HG03175 (cell line): Measurements from ENCODE around the gene NDOR1.

Source experiments
- ATAC-seq: cut with Tn5 transposase; IDR thresholded peaks from one replicate; pipeline ENCODE4 v1.9.1; 2021; ENCODE audit warnings: mild to moderate bottlenecking, moderate library complexity; ENCODE audit not compliant: unreplicated experiment

NDOR1 gene

DNA sequence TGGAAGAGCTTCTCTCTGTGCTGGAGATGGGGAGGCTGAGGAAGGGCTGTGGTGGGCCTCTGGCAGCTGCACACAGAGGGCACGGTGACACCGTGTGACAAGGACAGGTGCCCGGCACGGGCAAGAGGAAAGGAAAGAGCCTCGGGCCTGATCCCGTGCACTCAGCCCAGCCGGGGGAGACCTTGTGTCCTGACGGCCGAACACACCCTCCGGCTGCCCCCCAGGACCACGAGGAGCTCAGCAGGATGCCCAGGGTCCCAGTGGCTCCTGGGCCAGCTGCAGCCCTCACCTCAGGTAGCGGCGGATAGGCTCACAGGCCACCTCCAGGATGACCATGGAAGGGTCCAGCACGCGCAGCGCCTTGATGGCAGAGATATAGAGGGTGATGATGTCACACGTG, 22.7 kb upstream of the NDOR1 start:
- ATAC-seq = no peak

DNA sequence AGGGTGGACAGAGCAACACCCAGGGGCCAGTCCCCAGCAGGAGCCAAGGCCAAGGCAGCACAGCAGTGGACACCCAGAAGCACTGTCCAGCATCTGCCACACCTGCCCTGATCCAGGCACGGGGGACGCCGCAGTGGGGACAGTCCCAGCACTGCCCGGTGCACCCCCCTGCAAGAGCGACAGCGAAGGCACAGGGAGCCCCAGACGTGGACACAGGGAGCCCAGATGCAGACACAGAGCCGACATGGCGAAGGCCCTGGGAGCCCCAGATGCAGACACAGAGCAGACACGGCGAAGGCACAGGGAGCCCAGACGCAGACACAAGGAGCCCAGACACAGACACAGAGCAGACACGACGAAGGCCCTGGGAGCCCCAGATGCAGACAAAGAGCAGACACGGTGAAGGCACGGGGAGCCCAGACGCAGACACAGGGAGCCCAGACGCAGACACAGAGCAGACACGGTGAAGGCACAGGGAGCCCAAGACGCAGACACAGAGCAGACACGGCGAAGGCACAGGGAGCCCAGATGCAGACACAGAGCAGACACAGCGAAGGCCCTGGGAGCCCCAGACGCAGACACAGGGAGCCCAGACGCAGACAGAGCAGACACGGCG, 21.4 kb upstream of the NDOR1 start:
- no peak for ATAC-seq

DNA sequence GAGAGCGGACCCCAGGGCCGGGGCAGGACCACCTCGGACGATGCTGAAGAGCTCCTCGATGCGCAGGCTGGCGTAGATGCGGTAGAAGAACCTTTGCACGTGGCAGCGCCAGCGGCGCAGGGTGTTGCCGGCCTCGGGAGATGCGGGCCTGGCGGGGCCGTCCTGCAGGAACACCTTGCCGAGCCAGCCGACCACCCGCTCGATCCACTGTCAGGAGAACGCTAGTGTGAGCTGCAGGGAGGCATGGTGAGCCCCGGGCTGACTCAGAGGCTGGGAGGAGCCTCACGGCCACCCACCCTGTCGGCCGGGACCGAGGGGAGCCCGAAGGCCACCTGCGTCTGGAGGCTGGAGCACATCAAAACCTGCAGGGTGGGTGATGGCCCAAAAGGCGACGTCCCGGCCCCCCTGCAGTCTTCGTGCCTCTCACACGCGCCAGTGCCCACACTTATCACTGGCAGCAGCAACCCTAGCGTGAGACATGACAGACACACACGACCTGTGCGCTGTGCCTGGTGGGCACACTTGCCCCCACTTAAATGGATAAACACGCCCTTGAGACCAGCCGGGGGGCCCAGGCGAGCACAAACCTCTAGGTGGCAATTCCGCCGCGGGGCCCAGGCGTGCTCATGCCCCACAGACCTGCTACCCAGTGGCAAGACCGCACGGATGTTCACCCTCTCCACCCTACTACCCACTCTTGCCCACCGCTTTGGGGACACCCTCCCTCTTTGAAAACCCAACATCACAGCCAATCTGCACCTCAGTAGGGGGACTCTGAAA, 20.4 kb upstream of the NDOR1 start:
- no peak for ATAC-seq

DNA sequence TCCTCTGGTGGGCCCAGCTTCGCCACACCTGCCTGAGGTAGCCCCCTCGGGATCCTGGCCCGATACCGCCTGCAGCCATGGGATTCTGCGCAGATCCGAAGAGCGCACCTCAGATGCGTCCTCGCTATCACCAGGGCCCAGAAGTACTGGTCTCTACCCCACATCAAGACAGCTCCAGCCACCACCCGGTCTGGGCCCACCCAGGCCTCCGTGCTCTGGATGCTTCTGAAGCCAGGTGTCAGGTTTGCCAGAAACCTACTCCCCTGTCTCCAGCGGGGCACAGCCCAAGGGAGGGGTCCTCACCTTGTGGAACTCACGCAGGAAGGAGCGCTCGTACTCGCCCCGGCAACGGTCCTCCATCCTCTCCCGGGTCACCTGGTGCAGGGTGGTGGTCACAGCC, 19.6 kb upstream of the NDOR1 start:
- ATAC-seq = no peak

DNA sequence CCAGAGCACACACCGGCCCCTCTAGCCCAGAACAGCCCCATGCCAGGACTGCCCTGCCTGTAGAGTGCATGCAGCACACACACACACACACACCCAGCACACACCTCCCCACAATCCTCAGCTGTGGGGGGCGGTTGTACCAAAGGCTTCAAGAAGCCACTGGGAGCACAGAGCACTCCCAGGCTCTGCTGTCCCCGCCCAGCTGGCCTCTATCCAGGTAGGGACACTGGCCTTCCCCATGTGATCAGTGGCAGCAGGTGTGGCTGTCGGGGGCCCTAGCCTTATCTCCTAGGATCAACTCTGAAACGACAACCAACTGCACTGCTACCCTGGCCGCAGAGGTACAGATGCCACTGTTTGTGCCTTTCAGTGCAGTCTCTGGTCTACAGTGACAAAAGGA, 19.1 kb upstream of the NDOR1 start:
- no peak for ATAC-seq

DNA sequence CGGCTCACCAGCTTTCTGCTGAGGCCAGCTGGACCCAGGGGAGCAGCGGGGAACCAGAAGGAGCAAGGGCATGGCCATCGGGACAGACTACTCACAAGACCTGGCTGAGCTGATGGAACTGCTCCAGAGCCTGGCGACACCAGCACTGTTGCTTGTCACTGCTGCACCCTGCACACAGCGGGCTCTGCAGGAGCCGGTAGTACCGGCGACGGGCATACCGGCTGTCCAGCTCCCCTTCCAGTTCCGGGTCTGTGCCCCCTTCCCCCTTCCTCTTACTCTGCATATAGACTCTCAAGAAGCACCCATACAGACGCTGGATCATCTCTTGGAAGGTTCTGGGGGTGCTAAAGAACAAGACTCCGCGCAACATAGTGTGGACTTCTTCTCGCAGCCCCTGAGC, 18.1 kb upstream of the NDOR1 start:
- ATAC-seq = no peak

DNA sequence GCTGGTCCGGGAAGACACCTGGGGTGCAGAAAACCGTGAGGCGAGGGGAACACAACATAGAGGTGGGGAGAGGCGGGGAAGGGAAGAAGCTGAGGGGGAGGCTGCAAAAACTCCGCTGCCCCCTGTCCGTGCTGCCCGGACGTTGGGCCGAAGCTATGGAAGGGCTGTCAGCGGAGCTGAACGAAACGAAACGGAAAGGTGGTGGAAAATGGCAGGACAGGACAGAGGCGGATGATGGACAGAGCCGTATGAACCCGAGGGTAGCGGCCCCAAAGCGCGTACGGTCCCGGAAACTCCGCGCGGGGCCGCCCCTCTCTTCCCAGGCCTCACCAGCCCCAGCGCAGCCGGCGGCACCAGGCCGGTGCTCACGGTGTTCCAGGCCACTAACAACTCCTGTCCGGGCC, 17.4 kb upstream of the NDOR1 start:
- no peak for ATAC-seq

DNA sequence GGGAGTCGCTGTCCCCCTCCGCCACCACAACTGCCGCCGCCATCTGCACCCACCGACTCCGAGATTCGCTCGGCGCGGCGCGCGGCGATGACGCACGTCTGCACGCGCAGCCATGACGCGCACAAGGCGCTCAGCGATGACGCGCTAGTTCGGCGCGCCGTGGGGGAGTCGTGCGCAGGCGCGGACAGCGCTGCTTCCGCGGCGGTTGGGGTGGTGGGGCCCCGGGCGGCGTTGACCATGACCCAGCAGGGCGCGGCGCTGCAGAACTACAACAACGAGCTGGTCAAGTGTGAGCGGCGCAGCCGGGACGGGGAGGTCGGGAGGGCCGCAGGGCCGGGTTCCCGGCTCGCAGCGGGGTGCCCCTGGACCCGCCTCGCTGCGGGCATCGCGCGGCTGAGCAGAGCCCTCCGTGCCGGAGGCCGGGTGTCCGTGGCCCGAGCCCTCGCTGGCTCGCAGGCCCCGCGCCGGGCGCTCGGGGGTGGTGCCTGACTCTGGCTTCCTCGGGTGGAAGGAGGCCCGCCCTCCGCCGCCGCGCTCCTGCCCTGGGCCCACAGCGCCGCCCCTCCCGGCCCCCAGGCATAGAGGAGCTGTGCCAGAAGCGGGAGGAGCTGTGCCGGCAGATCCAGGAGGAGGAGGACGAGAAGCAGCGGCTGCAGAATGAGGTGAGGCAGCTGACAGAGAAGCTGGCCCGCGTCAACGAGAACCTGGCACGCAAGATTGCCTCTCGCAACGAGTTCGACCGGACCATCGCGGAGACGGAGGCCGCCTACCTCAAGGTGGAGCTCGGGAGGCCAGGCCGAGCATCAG, 16.8 kb upstream of the NDOR1 start, which contains the start of the genes ANAPC2 and SSNA1:
TSS of gene ANAPC2 (minus strand) at position 71 of the 807 bp plus-strand sequence. CDS start at position 43, 28 bp downstream.
TSS of gene SSNA1 (plus strand) at position 187 of the 807 bp plus-strand sequence. CDS start at position 238, 51 bp downstream.
- ATAC-seq = peak; percentile 84

DNA sequence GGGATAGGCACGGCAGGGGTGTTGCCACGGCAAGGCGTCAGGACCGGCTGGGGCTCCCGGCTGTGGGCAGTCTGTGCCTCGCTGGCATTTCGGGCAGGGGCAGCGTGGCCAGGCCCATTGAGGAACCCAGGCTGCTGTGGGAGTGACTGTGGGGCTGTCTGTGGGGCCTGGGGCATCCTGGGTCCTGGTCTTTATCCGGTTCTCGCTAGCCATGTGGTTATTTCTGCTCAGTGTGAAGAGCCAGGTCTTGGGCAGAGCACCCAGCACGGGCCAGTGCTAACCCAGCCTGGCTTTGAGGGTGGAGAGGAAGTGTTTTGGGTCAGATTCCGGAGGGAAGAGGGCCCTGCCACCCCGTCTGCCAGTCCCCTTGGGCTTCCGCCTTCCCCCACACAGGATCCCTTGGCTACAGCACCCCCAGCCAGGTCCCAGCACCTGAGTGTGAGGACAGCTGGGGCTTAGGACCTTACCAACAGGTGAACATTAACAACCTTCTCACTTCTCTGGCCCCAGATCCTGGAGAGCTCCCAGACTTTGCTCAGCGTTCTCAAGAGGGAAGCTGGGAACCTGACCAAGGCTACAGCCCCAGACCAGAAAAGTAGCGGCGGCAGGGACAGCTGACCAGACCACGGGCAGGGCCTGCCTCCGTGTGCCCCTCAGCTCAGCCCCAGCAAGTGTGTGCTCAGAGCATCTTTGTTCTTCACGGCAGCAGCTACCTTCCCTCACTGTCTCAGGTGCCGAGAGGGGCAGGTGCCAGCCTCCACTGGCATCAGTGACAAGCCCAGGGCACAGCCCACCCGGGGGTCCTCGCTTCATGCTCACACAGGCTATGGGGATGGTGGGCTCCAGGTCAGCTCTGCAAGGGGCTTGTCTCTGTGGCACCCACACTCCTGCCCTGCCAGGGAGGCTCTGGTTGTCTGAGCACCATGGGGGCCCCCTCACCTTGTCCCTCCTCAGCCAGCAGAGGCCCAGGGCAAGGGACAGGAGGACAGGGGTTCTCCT, 15.9 kb upstream of the NDOR1 start:
- ATAC-seq = no peak

DNA sequence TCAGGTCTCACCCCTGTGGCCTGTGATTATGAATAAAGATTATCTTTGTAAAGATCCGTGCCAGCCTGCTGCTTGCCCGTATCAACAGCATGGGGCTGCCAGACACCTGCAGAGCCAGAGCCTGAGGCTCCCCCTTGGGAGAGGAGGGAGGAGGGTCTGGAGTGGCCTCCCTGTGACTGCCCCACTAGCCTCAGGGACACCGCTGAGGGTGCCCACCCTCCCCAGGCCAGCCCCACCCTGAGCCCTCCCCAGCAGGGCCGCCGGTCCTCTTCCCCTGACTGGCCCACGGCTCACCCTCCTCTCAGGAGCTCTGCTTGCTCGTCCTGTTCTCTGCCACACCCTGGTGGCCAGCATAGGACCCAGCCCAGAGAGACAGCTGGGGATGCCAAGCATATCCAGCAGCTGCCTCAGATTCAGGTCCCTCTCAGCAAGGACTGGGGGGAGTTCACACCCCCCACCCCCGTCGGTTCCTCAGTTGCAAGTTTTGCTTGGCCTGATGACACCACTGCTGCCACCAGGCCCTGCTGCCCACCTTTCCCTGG, 15.1 kb upstream of the NDOR1 start:
- no peak for ATAC-seq

DNA sequence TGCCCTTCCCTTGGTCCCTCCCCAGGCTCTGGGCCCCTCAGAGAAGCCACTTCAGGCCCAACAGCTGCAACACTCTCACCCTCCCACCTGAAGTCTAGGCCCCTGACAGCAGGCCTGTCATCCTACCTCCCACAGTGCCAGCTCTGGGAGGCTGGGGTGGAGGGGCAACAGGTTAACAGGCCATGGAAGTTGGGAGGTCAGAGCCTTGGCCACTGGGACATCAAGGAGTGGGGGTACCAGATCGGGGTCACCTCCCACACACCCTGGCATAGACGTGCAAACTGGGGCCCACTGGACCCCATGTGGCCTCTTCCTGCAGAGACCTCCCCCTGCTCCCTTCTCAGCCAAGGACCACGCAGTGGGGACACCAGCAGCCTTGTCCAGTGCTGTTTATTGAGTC, 14.3 kb upstream of the NDOR1 start:
- ATAC-seq = no peak

DNA sequence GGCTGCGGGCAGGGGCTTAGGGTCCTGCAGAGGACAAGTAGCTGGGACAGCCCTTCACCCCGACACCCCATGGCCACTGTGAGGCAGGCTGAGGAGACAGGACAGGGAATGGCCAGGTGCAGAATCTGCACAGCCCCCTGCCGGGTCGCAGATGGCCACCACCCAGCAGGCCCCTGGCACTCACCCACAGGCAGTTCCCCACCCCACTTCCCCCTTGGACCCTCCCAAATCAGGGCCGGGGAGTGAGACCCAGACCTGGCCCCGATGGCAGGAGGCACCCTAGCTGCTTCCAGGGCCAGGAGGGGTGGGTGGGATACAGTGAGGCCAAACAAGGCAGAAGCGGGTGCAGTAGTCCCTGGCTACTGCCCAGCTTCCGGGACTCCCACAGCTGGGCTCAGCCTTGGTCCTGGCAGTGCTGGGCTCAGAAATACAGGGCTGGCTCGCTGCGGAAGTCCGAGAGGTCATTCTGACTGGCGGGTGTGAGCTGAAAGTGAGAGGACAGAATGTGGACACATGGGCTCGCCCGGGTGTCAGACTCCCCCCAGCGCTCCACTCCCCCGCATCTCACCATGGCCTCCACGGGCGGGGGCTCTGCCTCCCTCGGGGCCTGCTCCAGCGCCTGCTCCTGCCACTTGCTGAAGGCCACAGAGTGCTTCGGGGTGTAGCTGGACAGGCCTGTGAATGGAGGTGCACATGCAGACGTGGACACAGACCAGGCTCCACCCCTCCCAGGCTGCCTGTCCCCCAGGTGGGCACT, 13.6 kb upstream of the NDOR1 start:
- ATAC-seq = no peak

DNA sequence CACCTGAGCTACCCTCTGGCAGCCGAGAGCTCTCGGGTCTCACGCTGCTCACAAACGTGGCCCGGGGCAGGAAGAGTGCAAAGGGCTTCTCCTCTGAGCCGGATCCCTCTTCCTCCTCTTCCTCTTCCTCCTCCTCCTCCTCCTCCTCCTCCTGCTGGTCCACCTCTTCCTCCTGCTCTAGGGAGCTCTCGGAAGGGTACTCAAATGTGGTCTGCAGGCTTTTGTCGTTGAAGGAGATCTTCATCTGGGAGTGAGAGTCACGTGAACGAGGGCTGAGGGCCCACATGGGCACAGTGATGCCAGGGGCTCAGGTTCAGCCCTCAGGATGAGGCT, 13.1 kb upstream of the NDOR1 start:
- no peak for ATAC-seq

DNA sequence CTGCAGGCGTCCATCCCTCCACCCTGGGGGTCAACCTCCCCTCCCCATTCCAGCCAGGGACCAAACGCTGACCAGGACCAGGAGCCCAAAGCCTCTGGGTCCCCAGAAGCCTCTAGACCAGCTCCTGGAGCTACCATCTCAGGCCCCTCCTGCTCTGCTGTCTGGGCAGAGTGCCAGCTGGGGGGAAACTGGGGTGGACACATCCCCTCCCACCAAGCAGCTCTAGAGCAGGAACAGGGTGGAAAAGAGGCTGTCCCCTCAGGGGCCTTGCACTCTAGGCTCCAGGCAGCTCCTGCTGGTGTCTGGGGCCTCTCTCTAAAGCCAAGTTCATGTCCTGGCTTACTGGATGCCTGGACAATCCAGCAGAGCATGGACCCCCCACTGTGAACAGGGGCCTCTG, 12.6 kb upstream of the NDOR1 start:
- ATAC-seq = no peak

DNA sequence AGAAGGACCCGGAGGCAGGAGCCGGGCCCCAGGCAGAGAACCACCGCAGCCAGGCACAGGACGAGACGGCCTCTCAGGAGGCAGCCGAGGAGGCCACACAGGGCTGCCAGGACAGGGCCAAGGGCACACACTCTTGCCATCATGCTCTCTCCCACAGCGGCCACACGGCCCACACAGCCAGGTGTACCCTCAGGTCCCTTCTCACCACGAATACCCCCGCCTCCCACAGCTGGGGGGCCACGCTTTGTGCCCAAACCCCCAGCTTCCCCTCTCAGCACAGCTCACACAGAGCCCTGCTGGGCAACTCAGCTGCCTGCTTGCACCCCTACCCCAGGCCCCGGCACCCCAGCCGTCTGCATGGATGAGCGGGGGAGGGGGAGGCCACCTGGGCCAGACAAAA, 11.7 kb upstream of the NDOR1 start:
- no peak for ATAC-seq

DNA sequence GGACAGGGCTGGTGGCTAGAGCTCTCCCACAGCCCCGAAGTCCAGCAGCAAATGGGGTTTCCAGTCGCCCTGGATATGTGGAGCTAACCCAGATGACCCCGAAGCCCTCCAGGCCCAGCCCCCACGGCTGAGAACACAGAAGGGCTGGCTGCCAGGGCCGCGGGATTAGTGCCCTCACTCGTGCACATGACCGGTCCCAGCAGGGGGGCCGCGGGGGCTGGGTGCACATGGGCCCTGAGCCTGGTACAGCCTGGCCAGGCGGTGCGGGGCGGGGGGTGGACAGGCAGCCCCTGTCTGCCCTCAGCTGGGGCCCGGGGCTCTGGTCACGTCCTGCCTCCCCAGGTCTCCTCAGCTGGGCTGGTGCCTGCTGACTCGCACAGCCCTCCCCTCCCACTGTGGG, 11.1 kb upstream of the NDOR1 start:
- ATAC-seq = no peak

DNA sequence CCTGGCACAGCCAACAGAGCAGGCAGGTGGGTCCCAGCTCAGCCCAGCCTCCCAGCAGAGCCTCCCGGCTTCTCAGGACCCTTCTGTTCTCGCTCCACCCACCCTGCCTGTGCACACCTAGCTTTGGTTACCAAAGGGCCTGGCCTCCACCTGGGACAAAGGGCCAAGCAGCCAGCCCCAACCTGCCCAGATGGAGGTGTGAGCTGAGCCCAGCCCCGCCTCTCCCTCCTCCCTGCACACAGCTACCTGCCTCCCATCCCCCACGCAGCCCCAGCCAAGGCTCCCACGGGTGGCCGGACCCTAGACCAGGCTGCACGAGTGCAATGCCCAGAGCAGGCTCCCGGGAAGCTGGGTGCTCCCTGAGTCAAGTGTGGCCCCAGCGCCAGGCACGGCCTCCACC, 10.6 kb upstream of the NDOR1 start:
- no peak for ATAC-seq

DNA sequence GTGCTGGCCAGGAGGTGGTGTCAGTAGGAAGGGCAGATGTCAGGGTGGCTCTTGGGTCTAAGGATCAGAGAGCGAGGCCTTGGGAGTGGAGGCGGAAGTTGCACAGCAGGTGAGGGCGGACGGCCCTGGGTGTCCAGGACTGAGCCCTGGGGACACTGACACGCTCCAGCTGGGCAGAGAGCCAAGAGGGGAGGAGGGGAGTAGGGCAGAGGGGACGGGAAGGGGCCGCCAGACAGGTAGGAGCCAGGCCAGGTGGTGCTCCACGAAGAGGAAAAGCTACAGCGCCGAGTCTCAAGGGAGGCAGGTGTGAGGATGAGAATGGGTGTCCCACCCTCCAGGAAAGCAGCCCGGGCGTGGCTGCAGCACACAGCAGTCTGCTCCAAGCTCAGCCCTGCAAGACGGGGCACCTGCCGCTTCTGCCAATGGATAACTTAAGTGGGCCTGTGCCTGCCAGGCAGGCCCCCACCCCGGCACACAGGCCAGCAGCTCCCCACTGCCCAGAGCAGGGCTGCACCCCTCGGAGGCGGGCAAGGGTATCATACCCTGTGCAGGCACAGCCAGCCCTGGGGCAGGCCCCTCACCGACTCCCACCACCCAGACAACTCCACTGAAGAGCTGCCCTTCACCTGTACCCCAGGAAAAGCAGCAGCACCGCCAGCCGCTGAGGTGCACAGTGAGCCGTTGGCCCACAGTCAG, 9.8 kb upstream of the NDOR1 start:
- ATAC-seq = no peak
